AG08396 (cell line): Measurements from ENCODE around the gene THEMIS2.
"Not testable (repeated sequence)": the region's sequence is repeated elsewhere in the genome, so short reads cannot be mapped to it uniquely, and the experiment has no call there.

Source experiments
- DNase-seq: peaks from one replicate; pipeline ENCODE4 v3.0.0; 2012; ENCODE audit warnings: low spot score, mixed read lengths

Gene THEMIS2

GRCh38 chr1:27872059-27872801 lies at the start of gene THEMIS2:
THEMIS2 (plus strand) TSS chr1:27872544; CDS start chr1:27872572, 28 bp downstream.
- DNase-seq, result peak; percentile 88

DNA sequence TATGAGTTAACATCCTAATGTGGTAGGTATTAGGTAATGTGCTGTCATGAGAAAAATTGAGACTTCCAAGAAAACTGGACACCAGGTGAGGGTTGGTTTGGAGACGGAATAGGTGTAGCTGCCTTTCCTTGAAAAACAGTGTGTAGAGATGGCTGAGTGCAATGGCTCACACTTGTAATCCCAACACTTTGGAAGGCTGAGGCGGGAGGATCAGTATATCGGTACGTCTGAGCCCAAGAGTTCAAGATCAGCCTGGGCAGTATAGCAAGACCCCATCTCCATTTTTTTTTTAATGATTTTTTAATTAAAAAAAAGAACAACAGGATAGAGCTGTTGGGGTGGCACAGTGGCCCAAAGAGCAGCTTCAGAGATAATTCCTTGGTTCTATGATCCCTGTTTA lies 48.6 kb upstream of the THEMIS2 start:
- no peak for DNase-seq

DNA sequence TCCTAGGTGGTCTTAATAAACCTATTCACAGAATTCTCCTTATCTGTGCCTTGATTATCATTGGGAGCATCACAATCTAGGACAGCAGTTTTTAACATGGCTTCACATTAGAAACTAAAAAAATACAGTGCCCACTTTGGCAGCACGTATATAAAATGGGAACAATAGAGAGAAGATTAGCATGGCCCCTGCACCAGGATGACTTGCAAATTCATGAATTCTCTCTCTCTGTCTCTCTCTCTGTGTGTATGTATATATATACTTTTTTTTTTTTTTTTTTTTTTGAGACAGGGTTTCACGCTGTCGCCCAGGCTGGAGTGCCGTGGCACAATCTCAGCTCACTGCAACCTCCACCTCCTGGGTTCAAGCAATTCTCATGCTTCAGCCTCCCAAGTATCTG lies 47.9 kb upstream of the THEMIS2 start:
- DNase-seq, result no peak

DNA sequence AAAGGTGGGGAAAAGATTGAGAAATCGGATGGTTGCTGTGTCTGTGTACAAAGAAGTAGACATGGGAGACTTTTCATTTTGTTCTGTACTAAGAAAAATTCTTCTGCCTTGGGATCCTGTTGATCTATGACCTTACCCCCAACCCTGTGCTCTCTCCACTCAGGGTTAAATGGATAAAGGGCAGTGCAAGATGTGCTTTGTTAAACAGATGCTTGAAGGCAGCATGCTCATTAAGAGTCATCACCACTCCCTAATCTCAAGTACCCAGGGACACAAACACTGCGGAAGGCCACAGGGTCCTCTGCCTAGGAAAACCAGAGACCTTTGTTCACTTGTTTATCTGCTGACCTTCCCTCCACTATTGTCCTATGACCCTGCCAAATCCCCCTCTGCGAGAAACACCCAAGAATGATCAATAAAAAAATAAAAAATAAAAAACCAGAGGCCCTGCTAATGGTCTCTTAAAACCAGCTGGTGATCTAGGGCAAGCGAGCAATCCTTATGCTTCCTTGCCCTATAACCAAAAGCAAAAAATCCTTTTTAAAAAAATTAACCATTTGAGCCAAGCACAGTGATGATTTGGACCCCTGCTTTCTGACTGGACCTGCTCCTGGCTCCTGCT lies 42.9 kb upstream of the THEMIS2 start:
- not testable (repeated sequence) for DNase-seq

- peak; percentile 93 for DNase-seq
Measured at GRCh38 chr1:27830621-27831440, 41.5 kb upstream of the THEMIS2 start, which contains the start of gene PPP1R8. PPP1R8 (plus strand) TSS chr1:27830782; CDS start chr1:27830836, 54 bp downstream.

- DNase-seq, result no peak
Measured at GRCh38 chr1:27831568-27832410, 40.6 kb upstream of the THEMIS2 start.

DNA sequence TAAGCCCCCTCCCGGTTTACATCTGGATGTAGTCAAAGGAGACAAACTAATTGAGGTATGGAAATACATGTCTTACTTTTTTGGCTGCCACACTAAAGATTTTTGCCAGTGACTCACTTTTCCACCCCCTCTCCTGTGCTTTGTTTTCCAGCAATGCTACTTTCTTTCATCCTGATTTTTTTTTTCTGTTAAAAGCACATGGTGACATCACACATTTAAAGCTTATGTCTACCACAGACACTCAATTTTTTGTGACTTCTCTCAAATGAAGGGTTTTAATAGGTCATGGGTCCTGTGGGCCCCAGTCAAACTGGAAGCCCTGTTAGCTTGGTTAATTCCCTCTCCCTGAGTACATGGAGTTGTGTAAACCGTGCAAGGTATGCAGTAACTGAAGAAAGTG lies 39.6 kb upstream of the THEMIS2 start:
- DNase-seq, result no peak

GRCh38 chr1:27833470-27833869 lies 38.9 kb upstream of the THEMIS2 start:
- DNase-seq, result no peak

GRCh38 chr1:27835046-27835445 lies 37.3 kb upstream of the THEMIS2 start:
- DNase-seq, result no peak

DNA sequence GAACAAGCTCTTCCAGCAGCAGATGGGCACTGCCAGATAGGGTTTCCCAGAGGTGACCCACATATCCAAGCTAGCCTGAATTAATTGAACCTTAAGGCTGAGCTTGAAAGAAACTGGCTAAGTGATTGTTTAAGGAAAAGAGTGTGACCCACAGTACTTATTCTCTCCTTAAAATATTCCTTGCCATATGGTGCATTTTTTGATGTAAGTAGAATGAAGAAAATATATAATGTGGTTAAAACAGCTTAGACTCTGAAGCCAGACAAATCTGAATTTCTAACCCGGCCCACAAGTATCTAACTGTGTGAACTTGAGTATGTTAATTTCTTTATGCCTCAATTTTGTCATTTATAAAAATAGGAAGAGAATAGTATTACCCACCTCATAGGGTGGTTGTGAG lies 36.8 kb upstream of the THEMIS2 start:
- no peak for DNase-seq

DNA sequence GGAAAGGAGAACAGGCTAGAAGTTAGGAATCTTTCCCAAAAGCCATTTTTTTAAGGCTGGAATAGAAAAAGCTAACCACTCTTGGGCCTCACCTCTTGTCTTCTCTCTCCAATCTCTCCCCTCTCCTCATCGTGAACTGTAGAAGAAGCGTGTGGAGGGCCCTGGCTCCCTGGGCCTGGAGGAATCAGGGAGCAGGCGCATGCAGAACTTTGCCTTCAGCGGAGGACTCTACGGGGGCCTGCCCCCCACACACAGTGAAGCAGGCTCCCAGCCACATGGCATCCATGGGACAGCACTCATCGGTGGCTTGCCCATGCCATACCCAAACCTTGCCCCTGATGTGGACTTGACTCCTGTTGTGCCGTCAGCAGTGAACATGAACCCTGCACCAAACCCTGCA lies 22.4 kb upstream of the THEMIS2 start:
- DNase-seq, result no peak

GRCh38 chr1:27855085-27855484 lies 17.3 kb upstream of the THEMIS2 start:
- no peak for DNase-seq

DNA sequence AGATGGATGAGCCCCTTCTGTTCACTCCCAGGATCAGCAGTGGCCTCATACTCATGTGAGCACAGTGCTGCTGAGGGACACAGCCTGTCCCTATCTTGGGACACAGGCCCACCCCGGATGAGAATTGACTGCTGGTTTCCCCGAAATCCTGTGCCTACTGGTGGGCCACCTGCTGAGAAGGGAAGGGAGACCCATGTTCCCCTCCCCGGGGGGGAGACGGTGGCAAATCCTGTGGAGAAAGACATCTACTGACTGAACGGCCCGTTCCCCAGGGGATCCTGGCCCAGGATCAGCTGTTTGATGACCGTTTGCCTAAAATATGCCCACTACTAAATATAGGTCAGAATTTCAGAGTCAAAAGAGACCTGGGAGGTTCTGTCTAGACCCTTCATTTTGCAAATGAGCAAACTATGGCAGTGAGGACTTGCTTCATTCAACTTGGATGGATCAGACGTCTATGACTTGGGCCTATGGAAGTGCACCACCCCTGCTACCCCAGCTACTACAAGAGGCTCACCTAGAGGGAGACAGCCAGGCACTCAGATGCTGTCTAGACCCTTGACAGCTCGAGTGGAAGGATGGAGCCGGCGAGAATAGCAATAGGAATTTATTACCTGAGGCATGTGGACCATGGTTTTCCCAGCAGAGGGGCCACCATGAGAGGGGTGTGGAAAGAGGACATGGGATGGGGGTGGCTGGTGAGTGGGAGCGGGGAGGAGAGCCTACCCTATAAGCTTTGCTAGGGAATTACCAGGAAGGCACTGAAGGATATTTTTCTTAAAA lies 15.6 kb upstream of the THEMIS2 start:
- DNase-seq, result no peak

DNA sequence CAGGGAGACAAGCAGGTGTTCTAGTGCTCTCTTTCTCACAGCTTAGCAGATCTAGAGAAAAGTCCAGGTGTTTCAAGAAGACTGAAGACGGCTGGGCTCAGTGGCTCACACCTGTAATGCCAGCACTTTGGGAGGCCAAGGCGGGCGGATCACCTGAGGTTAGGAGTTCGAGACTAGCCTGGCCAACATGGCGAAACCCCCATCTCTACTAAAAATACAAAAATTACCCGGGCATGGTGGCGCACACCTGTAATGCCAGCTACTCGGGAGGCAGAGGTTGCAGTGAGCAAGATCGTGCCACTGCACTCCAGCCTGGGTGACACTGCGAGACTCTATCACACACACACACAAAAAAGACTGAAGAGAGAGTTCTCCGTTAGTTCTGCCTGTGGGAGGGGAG lies 14.8 kb upstream of the THEMIS2 start:
- DNase-seq, result not testable (repeated sequence)

DNA sequence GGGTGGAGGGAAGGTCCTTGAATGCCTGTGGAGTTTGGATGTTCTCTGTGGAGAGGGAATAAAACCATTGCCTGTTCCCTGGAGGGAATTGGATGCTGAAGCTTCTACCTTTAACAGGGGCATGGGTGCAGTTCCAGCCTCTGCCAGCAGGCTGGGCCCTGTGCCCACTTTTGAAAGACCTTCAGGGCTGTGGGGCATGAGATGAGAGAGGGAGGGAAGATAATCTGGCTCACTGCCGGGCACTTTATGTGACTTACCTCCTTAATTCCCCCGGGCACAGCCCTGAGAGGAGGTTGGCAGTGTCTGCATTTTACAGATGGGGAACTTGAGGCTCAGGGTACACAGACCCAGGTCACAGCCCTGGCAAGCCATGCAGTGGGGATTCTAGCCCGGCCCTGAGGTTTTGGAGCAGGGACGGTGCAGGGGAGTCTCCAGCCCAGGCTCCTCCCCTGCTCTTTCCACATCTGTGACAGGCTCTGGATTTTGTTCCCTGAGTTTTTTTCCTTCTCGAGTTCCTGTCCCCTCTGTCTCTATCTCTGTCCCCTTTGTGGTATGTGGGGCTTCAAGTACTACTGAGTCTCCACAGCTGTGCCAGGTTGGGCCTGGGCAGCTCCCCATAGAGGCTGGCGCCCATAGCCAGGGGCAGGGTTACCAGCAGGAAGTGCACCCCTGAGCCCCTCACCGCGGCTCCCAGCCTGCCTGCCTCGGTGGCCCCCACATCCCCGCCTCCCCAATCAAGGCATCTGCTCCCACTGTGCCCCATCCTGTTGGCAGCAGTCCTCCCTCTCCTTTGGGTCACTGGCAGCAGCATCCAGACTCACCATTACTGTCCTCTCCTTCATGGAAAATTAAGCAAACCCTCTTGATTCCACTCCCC lies 14.0 kb upstream of the THEMIS2 start:
- peak; percentile 84 for DNase-seq

DNA sequence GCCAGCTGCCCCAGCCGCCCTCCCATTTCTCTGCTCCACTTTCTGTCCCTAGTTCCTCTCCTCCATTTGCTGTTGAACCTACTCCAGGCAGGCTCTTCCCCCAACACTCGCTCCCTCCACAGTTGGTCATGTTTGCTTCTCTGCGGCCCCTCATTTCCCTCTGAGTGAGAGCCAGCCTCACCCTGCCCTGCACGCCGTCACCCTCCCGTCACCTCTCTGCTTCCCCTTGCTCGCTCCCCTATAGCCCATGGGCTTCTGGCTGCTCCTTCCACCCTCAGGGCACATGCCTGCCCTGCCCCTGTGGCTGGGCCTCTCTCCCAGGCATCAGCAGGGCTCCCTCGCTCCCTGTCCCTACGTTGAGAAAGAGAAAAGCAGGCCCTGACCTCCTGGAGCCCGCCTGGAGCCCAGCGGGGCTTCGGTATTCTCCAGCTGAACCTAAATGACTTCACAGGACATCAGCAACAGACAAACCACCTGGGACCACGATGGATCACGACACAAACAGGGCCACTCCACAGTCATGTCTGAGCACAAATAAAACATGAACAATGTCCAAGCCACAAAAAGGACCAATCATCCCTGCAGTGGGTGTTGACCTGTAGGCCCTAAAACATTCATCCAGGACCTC lies 13.3 kb upstream of the THEMIS2 start:
- no peak for DNase-seq

GRCh38 chr1:27861436-27861835 lies 10.9 kb upstream of the THEMIS2 start:
- DNase-seq, result no peak

- DNase-seq, result no peak
Measured at GRCh38 chr1:27862004-27862403, 10.3 kb upstream of the THEMIS2 start.
